ENCODE measurements around the gene PDXK. TPM values are rescaled to one million over a fixed set of nuclear protein-coding genes. Genes with fewer than 3 reads are reported as not detected.

PDXK gene
- total and polyA plus RNA-seq, 2 of the 8 experiments (the other 6 are each of a cell fraction or from before 2014, with no cell fraction given), result 78.0 to 112 TPM

DNA sequence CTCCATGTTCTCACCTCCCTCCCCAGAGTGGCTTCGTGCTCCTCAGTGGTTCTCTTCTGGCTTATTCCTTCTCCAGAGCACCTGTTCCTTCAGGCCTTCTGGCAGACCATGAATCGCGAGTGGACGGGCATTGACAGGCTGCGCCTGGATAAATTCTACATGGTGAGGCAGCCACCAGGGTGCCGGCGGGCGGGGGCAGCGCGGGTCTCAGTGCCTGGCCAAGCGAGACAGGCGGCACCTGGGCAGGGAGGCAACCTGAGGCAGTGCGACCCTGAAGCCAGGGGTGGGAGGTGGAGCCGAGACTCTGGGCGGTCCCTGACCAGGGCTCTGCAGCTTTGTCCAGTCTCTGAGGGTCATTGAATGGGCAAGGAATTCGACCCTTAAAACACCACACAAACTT, 74.3 kb downstream of the PDXK start:
- Histone ChIP-seq H2AK5ac (ENCODE audit: low read depth, low read length) (no peak overlapping the region), H3K14ac (ENCODE audit: insufficient read length) (no peak overlapping the region), H2BK5ac (ENCODE audit: low read depth, low read length) (no peak overlapping the region), H3K9ac (replicated peaks in 1 of 4; ENCODE audit: extremely low read depth in 1 of 4, low read depth in 3 of 4, low read length in 3 of 4) (no peak overlapping the region), H3K56ac (replicated peaks; ENCODE audit: insufficient read length, low read depth, low read length) (no peak overlapping the region), H2BK12ac (ENCODE audit: low read depth, low read length) (no peak overlapping the region), H3K79me1 (ENCODE audit: low read depth, low read length) (peaks cover 26% of the 10 kb centered on the region), H3K4me2 (ENCODE audit: insufficient read depth in 1 of 2, low read depth in 2 of 2, low read length in 2 of 2) (no peak overlapping the region), H3K4me3 (ENCODE audit: extremely low read depth in 1 of 4, insufficient read depth in 2 of 4, low read depth in 3 of 4, low read length in 4 of 4) (no peak overlapping the region), H2BK15ac (ENCODE audit: low read length) (no peak overlapping the region), H2BK120ac (replicated peaks; ENCODE audit: low read depth, low read length) (no peak overlapping the region), H3K27ac (ENCODE audit: low read depth, low read length) (no peak overlapping the region), H3K23ac (ENCODE audit: insufficient read length) (no peak overlapping the region), H4K5ac (ENCODE audit: insufficient read length, low read depth, low read length) (no peak overlapping the region), H4K8ac (ENCODE audit: extremely low read depth, insufficient read depth, low read length) (no peak overlapping the region), H3K23me2 (ENCODE audit: low read depth, low read length) (peaks cover 5% of the 10 kb centered on the region; the same call in 1 of the 2 replicates), H4K20me1 (replicated peaks in 1 of 2; ENCODE audit: control insufficient read depth in 1 of 2, insufficient read depth in 2 of 2, low read length in 2 of 2) (peaks cover 12 to 20% of the 10 kb centered on the region in 2 experiments), H3K4ac (replicated peaks; ENCODE audit: insufficient read length, low read depth, low read length) (no peak overlapping the region), H3K9me3 (ENCODE audit: insufficient read depth in 2 of 2, low read depth in 1 of 2, low read length in 1 of 2) (no peaks in the 10 kb centered on the region), H3K79me2 (ENCODE audit: control insufficient read depth in 1 of 2, insufficient read depth in 2 of 2, low read length in 2 of 2) (peaks cover 11 to 47% of the 10 kb centered on the region in 2 experiments), H3K36me3 (ENCODE audit: control insufficient read depth in 2 of 4, insufficient read depth in 4 of 4, low read length in 3 of 4) (peaks cover 46 to 73% (median 61%) of the 10 kb centered on the region in 4 experiments), H4K91ac (replicated peaks; ENCODE audit: insufficient read length, low read length) (no peak overlapping the region), H2BK20ac (ENCODE audit: low read length) (no peak overlapping the region), H3K18ac (ENCODE audit: extremely low read depth, low read length) (no peak overlapping the region), H3K27me3 (replicated peaks in 1 of 4; ENCODE audit: control insufficient read depth in 3 of 4, extremely low read depth in 1 of 4, insufficient read depth in 3 of 4, low read length in 3 of 4) (no peaks in the 10 kb centered on the region), H3K4me1 (replicated peaks in 1 of 4; ENCODE audit: control insufficient read depth in 3 of 4, insufficient read depth in 4 of 4, low read length in 3 of 4) (peaks cover 0 to 12% (median 3%) of the 10 kb centered on the region in 4 experiments; a peak in 3 of 7 replicates), H2AFZ (ENCODE audit: low read length) (no peak overlapping the region)
- POLR2A ChIA-PET (ENCODE audit: partially characterized antibody), result interaction anchor here (1.1 to 7.6 kb wide), 2 partner anchors 8 to 15 kb away, joined by 5 to 80 read pairs; no protein-coding TSS in a partner anchor
- CTCF ChIA-PET (ENCODE audit: partially characterized antibody), result interaction anchor here (0.8 to 1.7 kb wide), 3 partner anchors 17 to 145 kb away, joined by 3 to 4 read pairs (median 4); no protein-coding TSS in a partner anchor
- DNase-seq (ENCODE audit: low read depth in 1 of 2, low spot score in 2 of 2) (no peak), FAIRE-seq (no peak)
- 97% methylated on average over 15 of the region's 16 CpGs; no CpG with 5 or more reads in 1 of the 2 experiments for WGBS, 2 experiments (ENCODE audit: extremely low coverage in 1 of 2, insufficient coverage in 1 of 2, insufficient read length in 1 of 2, insufficient replicate concordance in 2 of 2, low coverage in 1 of 2, low lambda C conversion rate in 2 of 2, missing lambda C conversion rate in 1 of 2)
- TF ChIP-seq ATF2 (IDR thresholded peaks at IDR 0.05; ENCODE audit: low read length) (no peak), TCF12 (IDR thresholded peaks at IDR 0.05; ENCODE audit: low read depth, low read length) (no peak), GTF2F1 (IDR thresholded peaks at IDR 0.05; ENCODE audit: borderline replicate concordance, low read depth, low read length) (no peak), CTBP2 (IDR thresholded peaks at IDR 0.05; ENCODE audit: borderline replicate concordance, insufficient read depth, insufficient read length, low read length) (no peak)

All from H1 (cell line).